Measurements from ENCODE around the gene PLXDC2.

- no peak for TF ChIP-seq CTCF (IDR thresholded peaks at IDR 0.05)
- no peak for TF ChIP-seq POLR2A (IDR thresholded peaks at IDR 0.05)
Observed at GRCh38 chr10:19882621-19883020, 66.4 kb downstream of the PLXDC2 start.
